ENCODE results near the gene C22orf42. TPM values are rescaled to one million over a fixed set of nuclear protein-coding genes. Genes with fewer than 3 reads are reported as not detected.

C22orf42 gene
- total RNA-seq, 1 experiment from 2014 or later = not detected

- Mint-ChIP-seq H3K36me3 (ENCODE audit: insufficient read depth, unreplicated experiment) (no peaks in the 10 kb centered on the region), H3K4me1 (ENCODE audit: insufficient read depth, unreplicated experiment) (peaks cover 6% of the 10 kb centered on the region), H3K27me3 (ENCODE audit: insufficient read depth, unreplicated experiment) (peaks cover 16% of the 10 kb centered on the region), H3K9me3 (ENCODE audit: unreplicated experiment) (no peaks in the 10 kb centered on the region), H3K27ac (ENCODE audit: low read depth, unreplicated experiment) (no peak overlapping the region), H3K4me3 (ENCODE audit: unreplicated experiment) (no peak overlapping the region)
- BruUV-seq (replicated peaks) = no TSS peak
- peak; percentile 62 for DNase-seq (ENCODE audit: unreplicated experiment)
- ChIA-PET CTCF (interaction anchor here (0.6 to 2.6 kb wide), 10 partner anchors 11 to 216 kb away, joined by 3 to 9 read pairs (median 3); no protein-coding TSS in a partner anchor), POLR2A (no interaction called here)
- TF ChIP-seq, protein P1, sequence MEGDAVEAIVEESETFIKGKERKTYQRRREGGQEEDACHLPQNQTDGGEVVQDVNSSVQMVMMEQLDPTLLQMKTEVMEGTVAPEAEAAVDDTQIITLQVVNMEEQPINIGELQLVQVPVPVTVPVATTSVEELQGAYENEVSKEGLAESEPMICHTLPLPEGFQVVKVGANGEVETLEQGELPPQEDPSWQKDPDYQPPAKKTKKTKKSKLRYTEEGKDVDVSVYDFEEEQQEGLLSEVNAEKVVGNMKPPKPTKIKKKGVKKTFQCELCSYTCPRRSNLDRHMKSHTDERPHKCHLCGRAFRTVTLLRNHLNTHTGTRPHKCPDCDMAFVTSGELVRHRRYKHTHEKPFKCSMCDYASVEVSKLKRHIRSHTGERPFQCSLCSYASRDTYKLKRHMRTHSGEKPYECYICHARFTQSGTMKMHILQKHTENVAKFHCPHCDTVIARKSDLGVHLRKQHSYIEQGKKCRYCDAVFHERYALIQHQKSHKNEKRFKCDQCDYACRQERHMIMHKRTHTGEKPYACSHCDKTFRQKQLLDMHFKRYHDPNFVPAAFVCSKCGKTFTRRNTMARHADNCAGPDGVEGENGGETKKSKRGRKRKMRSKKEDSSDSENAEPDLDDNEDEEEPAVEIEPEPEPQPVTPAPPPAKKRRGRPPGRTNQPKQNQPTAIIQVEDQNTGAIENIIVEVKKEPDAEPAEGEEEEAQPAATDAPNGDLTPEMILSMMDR (IDR thresholded peaks at IDR 0.05; ENCODE audit: unreplicated experiment) = peak; percentile 66
- intact Hi-C loops (cut with micrococcal nuclease) = loop anchor here (1.0 to 2.0 kb wide), 2 partner anchors 104 to 230 kb away; no protein-coding TSS in a partner anchor
Measured at GRCh38 chr22:32206774-32207758, 48.0 kb upstream of the C22orf42 start.

DNA sequence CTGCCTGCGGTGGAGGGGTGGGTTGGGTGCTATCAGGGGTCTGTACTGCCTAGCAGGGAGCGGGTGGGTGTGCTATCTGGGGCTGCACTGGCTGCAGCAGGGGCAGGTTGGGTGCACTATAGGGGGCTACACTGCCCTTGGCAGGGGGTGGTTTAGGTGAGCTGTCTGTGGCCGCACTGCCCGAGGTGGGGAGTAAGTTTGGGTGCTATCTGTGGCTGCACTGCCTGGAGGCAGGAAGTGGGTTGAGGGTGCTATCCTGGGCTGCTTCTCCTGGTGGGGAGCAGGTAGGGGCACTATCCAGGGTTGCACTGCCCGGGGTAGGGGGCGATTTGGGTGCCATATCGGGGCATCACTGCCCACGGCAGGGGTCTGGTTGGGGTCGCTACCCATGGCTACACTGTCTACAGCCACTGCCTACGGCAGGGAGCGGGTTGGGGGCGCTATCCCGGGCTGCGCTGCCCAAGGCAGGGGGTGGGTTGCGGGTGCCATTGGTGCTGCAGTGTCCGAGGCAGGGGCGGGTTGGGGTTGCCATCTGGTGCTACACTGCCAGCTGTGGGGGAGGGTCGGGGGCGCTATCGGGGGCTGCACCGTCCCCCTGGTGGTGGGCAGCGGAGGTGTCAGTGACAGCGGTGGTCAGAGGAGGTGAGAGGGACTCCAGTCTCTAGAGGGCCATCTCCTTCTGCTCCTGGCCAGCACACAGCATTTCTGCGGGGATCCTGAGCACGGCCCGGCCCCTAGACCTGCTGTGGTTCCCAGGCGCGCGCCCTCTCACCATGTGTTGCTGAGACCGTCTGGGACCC is 47.1 kb upstream of the C22orf42 start:
- H3K9me3 Mint-ChIP-seq (ENCODE audit: unreplicated experiment) = no peaks in the 10 kb centered on the region
- intact Hi-C loops (cut with micrococcal nuclease) = loop anchor here (2.0 kb wide), 1 partner anchor 103 kb away; no protein-coding TSS in a partner anchor
- no peak overlapping the region for H3K4me3 Mint-ChIP-seq (ENCODE audit: unreplicated experiment)
- no peak overlapping the region for H3K27ac Mint-ChIP-seq (ENCODE audit: low read depth, unreplicated experiment)
- H3K4me1 Mint-ChIP-seq (ENCODE audit: insufficient read depth, unreplicated experiment) = peaks cover 6% of the 10 kb centered on the region
- BruUV-seq (replicated peaks) = no TSS peak
- DNase-seq (ENCODE audit: unreplicated experiment) = no peak
- no peaks in the 10 kb centered on the region for H3K36me3 Mint-ChIP-seq (ENCODE audit: insufficient read depth, unreplicated experiment)
- peaks cover 16% of the 10 kb centered on the region for H3K27me3 Mint-ChIP-seq (ENCODE audit: insufficient read depth, unreplicated experiment)
- TF ChIP-seq, protein P1 (IDR thresholded peaks at IDR 0.05; ENCODE audit: unreplicated experiment) = no peak
- POLR2A ChIA-PET = no interaction called here
- CTCF ChIA-PET = interaction anchor here (1.2 to 2.6 kb wide), 3 partner anchors 92 to 102 kb away, joined by 3 to 9 read pairs (median 5); no protein-coding TSS in a partner anchor

GRCh38 chr22:32204856-32205722 is 46.0 kb upstream of the C22orf42 start, which contains the start of gene RFPL2:
TSS of gene RFPL2 (minus strand) at chr22:32205073. CDS start at chr22:32202451, 2,622 bp downstream.
- Mint-ChIP-seq H3K4me3 (ENCODE audit: unreplicated experiment) (peak within 1 kb of the TSS; percentile 80), H3K9me3 (ENCODE audit: unreplicated experiment) (no peaks in the 10 kb centered on the region), H3K27me3 (ENCODE audit: insufficient read depth, unreplicated experiment) (peaks cover 16% of the 10 kb centered on the region), H3K36me3 (ENCODE audit: insufficient read depth, unreplicated experiment) (no peaks in the 10 kb centered on the region), H3K27ac (ENCODE audit: low read depth, unreplicated experiment) (no peak within 1 kb of the TSS), H3K4me1 (ENCODE audit: insufficient read depth, unreplicated experiment) (peaks cover 6% of the 10 kb centered on the region)
- TF ChIP-seq, protein P1 (IDR thresholded peaks at IDR 0.05; ENCODE audit: unreplicated experiment) = no peak
- BruUV-seq (replicated peaks) = no TSS peak
- ChIA-PET POLR2A (interaction anchor here (1.1 kb wide), 1 partner anchor 208 kb away, joined by 3 read pairs; no protein-coding TSS in a partner anchor), CTCF (interaction anchor here (0.8 to 1.2 kb wide), 3 partner anchors 61 to 227 kb away, joined by 3 to 5 read pairs (median 5); no protein-coding TSS in a partner anchor)
- peak; percentile 82 for DNase-seq (ENCODE audit: unreplicated experiment)
- intact Hi-C loops (cut with micrococcal nuclease) = no loop called here

All from MCF 10A (cell line).